Tibial nerve (tissue), 4 donors: Measurements from ENCODE around the gene SLC2A2.

Experiments
- CTCF ChIP-seq, 5 experiments: fragments of 200-600 bp in 3 of 5; fragments of 450-650 bp in 2 of 5; sonication (generic) in 3 of 5; IDR thresholded peaks; one replicate each; pipeline ENCODE4 v1.5.1; 2016 to 2019; ENCODE audit warnings: antibody characterized with exemption in 5 of 5, mild to moderate bottlenecking in 3 of 5, moderate library complexity in 2 of 5
- EP300 ChIP-seq, 2 donors: sonication (generic); formaldehyde crosslinking; IDR thresholded peaks; one replicate each; pipeline ENCODE4 v1.6.1; 2017; ENCODE audit warnings: antibody characterized with exemption in 2 of 2, mild to moderate bottlenecking in 1 of 2
- POLR2A ChIP-seq, 2 donors: fragments of 450-650 bp; IDR thresholded peaks; one replicate each; pipeline ENCODE4 v1.6.1; 2017; ENCODE audit warnings: antibody characterized with exemption in 2 of 2, mild to moderate bottlenecking in 2 of 2, moderate library complexity in 2 of 2

- TF ChIP-seq CTCF (IDR thresholded peaks at IDR 0.05) (no peak), EP300 (IDR thresholded peaks at IDR 0.05) (no peak), POLR2A (IDR thresholded peaks at IDR 0.05) (no peak)
Observed at GRCh38 chr3:170959457-170959856, 67.1 kb downstream of the SLC2A2 start.
